NOMO-1 treated with DMSO at 0.1 percent for 48 hours (cell line): ENCODE results near the gene STRA6.

ENCODE experiments used
- DNase-seq: peaks from one replicate; lab custom pipeline; 2025; ENCODE audit not compliant: unreplicated experiment; lab: John Stamatoyannopoulos, UW

The STRA6 gene

DNA sequence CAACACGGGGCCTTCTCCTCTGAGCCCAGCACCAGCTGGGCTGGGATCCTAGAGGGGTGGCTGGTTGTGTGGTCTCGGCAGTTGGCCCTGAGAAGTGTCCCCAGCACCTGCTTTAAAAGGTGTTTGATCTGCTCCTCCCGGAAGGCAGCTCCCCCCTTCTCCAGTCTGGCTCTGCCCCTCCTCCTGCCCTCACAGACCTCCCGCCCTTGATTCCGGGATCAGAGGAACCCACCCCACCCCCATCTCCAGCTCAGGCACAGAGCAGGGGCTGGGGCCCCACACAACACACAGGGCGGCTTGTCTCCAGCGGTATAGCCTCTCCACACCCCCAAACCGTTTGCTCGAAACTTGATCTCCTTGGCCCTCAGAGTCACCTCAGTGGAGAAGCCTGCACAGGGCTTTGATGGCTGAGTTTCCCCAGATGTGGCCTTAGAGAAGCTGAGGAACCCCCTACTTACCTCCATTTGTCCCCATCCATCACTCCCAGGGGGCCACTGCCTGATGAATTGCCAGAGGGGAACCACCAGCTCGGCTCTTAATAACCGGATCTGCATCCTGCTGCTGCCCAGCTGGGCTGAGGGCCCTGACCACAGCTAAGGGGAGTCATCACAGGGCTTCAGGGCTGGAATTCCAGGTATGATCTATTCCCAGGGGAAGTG, 6.4 kb upstream of the STRA6 start:
- no peak for DNase-seq

DNA sequence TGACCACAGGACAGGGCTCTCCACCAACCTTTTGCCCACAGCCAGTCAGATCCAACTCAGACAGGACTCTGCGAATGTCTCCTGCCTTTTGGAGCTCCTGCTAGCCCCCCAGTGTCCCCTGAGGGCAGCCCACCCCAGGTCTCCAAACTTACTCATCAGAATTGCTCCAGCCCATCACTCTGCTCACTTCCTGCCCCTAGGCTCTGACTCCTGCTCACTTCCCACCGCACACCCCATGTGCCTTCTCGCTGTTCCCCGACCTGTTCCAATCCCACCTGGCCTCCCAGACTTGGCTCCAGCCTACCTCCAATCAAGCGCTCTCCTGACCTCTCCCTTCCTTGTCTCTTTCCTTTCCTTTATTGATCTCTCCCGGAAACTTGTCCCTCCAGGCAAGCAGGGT, 5.9 kb upstream of the STRA6 start:
- DNase-seq = no peak

DNA sequence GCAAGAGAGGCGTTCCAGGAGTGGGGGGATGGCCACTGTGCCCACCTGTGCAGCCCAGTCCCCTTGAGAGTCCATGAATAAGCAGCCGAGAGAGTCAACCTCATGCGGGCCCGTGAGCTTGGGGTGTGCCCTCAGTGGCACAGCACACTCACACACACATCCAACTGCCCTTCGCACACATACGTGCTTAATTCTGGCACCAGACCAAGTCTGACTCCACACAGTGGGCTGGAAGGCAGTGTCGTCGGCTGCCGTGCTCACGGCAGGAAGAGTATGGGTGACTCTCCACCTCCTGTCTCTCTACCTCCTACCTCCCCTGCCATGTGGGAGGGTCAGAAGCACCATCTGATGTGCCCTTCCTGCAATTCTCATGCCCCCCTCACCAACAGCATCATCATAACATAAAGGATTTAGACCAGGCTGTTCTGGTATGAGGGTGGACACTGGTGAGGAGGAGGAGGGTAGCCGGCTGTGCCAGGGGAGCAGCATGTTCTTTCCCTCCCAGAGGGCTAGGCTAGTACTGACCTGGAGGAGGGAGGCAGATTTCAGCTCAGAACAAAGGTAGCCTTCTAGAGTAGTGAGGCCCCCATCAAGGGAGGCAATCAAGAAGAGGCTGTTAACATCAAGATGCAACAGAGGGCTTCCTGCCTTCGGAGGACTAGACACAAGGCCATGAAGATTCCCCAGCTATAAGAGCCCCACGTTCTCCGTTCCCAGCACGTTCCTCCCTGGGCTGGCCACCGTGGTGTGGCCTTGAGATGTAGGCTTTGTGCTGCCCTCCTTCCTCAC, 5.3 kb upstream of the STRA6 start:
- no peak for DNase-seq

GRCh38 chr15:74206801-74207281, 4.3 kb upstream of the STRA6 start:
- no peak for DNase-seq

GRCh38 chr15:74205582-74205947, 3.0 kb upstream of the STRA6 start:
- no peak for DNase-seq

GRCh38 chr15:74203914-74204431, 1.4 kb upstream of the STRA6 start:
- DNase-seq = no peak

- no peak for DNase-seq
Observed at GRCh38 chr15:74201710-74202420, 722 bp downstream of the STRA6 start.

DNA sequence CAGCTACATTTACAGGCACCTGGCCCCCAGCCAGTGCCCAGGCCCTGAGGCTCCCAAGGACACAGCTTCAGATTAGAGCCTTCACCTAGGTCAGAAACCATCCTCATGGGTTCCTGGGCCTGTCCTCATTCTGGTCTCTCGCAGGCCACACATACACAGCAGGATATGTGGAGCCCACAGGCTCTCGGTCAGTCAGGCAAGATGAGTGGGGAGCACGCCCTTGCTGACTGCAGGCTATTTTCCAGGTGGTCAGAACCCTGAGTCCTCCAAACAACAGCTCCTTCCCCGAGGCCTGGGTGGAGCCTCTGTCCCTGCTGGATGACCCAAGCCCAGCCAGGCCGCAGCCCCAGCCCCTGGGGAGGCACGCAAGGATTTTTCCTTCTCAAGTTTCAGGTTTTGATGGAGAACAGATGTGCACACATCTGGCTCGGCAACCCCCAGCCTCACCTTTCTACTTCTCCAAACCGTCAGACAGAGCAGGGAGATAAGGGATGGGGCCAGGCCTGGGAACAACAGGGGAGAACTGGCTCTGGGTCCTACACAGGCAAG, 1.6 kb downstream of the STRA6 start:
- no peak for DNase-seq

DNA sequence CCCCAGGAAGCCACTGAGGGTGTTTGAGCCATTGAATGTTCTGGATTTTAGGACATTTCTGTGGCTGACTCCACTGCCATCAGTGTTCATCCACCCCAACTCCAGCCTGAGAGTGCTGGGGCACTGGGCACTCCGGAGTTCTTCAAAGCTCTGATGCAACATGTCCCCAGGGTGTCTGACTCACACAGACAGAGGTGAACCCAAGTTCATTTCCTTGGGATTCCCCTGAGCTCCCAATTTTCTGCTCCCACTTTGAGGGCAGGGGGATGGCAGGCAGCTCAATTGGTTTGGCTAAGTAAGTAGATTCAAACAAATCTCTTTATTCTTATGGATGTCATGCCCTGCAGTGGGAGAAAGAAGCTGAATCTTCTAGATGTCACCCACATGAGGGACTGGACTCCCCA, 2.2 kb downstream of the STRA6 start:
- DNase-seq = no peak

DNA sequence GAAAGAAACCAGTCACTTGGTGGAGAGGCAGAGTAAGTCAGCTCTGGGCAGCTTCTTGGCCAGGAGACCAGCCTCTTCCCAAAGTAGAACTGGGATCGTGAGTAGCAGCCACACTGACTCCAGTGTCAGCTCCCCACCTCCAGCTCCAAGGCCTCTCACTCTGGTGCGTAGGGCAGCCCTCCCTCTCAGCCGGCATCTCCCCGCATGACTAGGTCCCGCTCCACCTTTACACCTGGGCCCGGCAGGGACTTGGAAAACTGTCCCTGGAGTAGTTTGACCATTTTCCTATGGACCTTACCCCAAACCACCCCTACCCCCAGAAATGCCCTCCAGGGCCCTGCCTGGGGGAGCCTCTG, 3.3 kb downstream of the STRA6 start:
- no peak for DNase-seq

- DNase-seq = no peak
Observed at GRCh38 chr15:74197176-74197965, 5.2 kb downstream of the STRA6 start.

GRCh38 chr15:74196175-74196574, 6.4 kb downstream of the STRA6 start:
- no peak for DNase-seq

GRCh38 chr15:74194572-74195559, 7.7 kb downstream of the STRA6 start:
- DNase-seq = no peak

DNA sequence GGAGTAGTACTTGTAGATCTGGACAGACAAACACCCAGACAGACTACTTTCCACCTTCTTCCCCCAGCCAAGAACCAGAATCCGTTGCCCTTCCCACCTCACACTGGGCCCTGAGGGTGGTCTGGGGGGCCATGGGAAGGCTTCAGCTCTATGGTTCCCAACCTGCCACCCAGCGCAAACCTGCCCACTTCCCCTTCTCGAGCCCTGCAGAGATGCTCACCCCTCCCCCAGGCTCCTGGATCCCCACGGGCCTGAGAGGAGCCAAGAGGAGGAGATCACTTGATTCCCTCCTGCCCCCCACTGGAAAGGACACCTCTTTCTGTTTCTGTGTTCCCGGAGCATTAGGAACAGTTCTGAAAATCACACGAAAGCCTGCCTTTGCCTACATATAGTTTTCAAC, 8.7 kb downstream of the STRA6 start:
- DNase-seq = no peak

GRCh38 chr15:74193299-74193718, 9.3 kb downstream of the STRA6 start:
- DNase-seq = no peak

DNA sequence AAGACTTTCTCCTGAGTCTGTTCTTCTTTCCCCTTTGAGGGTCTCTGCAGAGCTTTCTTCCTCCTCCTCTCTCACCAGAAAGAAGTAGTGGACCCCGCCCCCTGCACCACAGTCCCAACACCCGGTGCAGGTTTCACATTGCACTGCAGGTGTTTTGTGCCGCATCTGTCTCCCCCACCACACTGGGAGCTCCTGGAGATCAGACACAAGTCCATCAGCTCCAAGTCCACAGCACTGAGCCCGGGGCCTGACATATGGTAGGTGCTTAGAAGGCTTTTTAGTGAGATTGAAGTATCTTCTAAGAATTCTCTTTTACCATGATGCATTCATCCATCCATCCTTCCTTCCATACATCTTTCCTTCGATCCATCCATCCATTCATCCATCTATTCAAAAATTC, 9.8 kb downstream of the STRA6 start:
- DNase-seq = no peak

DNA sequence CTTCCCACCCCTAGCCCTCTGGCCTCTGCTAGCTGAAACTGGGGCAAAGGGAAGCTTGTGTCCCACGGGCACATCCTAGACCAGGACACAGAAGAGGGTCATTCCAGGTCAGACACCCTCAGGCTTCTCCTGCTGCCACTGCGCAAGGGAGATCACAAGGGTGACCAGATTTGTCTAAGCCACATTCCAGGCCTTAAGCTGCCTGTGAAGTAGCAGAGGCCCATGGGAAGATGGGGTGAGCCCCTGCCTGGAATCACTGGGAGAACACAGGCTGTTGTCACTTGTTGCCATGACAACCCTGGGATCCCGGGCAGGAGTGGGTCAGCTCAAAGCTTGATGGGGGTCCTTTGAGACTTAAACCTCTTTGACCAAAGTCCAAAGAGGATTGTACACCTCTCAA, 10.8 kb downstream of the STRA6 start:
- no peak for DNase-seq

- no peak for DNase-seq
Observed at GRCh38 chr15:74188216-74188615, 14.4 kb downstream of the STRA6 start.

- no peak for DNase-seq
Observed at GRCh38 chr15:74185710-74186348, 16.8 kb downstream of the STRA6 start.
